Activated CD4-positive, alpha-beta T cell treated with anti-CD3 and anti-CD28 coated beads for 48 hours (primary cell): ENCODE measurements around the gene GJB4.
"Not testable (repeated sequence)": the region's sequence is repeated elsewhere in the genome, so short reads cannot be mapped to it uniquely, and the experiment has no call there.

ENCODE experiments used
- DNase-seq: peaks from one replicate; pipeline ENCODE4 v3.0.0-alpha.2; 2020

The GJB4 gene

DNA sequence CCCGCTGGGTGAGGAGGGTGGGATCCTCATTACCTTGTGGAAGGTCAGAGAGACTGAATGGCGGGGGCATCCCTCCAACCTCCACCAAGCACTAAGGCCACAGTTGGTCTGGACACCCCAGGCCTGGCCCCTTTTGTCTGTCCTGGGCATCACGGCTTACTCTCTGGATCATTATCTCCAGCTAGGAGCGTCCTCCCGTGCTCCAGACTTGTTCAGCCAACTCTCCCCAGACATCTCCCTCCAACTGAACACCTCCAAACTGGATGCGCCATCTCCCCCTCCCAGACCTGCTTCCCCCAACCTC is 11.9 kb upstream of the GJB4 start:
- DNase-seq, result no peak

GRCh38 chr1:34749992-34750391 is 9.5 kb upstream of the GJB4 start:
- DNase-seq, result no peak

- no peak for DNase-seq
Observed at GRCh38 chr1:34750610-34751009, 8.9 kb upstream of the GJB4 start.

DNA sequence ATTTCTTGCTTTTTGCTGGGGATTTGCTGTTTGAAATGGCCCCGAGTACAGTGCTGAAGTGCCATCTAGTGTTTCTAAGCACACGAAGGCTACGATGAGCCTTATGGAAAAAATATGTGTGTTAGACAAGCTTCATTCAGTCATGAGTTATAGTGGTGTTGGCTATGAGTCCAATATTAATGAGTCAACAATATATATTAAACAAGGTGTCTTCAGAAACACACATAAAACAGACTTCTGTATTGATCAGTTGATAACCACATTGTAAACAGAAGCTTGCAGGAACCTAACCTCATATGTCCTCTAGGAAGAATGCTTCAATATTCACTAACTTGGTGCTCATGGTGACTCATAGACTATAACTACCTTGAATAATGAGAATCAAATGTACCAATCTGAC is 6.4 kb upstream of the GJB4 start:
- no peak for DNase-seq

- DNase-seq, result no peak
Observed at GRCh38 chr1:34754964-34755637, 4.4 kb upstream of the GJB4 start, which contains the start of gene GJB5. Gene GJB5 (plus strand): TSS chr1:34755047. CDS start chr1:34757331, 2,284 bp downstream.

DNA sequence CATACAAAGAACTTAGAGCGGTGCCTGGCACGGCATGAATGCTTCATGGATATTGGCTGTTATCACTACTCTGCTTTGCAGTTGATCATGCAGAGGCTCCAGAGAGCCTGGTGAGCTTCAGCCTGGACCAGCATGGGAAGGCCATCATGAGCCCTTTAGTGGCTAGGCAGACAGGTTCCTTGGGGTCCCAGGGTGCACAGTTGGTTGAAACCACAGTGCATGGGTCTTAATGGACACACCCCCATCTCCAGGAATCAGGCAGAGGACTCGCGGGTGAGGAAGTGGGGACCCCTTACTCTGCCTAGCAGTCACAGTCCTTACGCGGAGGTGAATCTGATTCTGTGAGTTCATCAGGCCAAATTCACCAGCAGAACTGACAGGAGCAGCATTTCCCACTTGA is 3.6 kb upstream of the GJB4 start:
- DNase-seq, result no peak

GRCh38 chr1:34757386-34757785 is 2.2 kb upstream of the GJB4 start:
- DNase-seq, result no peak

DNA sequence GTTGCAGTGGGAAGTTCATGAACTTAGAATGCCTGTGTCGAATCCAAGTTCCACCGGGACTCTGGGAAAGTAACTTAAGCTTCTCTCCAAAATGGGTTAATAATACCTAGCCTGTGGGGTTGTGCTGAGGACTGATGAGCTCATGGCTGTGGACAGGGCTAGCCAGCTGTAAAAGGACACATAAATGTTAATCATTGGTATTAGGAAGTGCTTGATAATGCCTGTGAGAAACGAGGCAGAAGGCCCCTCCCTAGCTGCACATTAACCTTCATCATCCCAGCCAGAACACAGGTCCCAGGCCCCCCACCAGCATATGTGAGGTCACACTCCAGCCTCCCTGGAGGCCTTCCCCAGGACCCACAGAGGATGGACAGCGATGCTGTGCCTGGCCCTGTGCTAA is 789 bp upstream of the GJB4 start:
- DNase-seq, result no peak

DNA sequence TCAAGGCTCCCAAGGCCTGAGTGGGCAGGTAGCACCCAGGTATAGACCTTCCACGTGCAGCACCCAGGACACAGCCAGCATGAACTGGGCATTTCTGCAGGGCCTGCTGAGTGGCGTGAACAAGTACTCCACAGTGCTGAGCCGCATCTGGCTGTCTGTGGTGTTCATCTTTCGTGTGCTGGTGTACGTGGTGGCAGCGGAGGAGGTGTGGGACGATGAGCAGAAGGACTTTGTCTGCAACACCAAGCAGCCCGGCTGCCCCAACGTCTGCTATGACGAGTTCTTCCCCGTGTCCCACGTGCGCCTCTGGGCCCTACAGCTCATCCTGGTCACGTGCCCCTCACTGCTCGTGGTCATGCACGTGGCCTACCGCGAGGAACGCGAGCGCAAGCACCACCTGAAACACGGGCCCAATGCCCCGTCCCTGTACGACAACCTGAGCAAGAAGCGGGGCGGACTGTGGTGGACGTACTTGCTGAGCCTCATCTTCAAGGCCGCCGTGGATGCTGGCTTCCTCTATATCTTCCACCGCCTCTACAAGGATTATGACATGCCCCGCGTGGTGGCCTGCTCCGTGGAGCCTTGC is 1.7 kb downstream of the GJB4 start:
- DNase-seq, result no peak

- DNase-seq, result no peak
Observed at GRCh38 chr1:34761776-34762307, 2.3 kb downstream of the GJB4 start.

GRCh38 chr1:34762474-34763141 is 3.1 kb downstream of the GJB4 start:
- DNase-seq, result no peak

- no peak for DNase-seq
Observed at GRCh38 chr1:34763142-34763781, 3.7 kb downstream of the GJB4 start.

- no peak for DNase-seq
Observed at GRCh38 chr1:34768856-34769255, 9.3 kb downstream of the GJB4 start.

DNA sequence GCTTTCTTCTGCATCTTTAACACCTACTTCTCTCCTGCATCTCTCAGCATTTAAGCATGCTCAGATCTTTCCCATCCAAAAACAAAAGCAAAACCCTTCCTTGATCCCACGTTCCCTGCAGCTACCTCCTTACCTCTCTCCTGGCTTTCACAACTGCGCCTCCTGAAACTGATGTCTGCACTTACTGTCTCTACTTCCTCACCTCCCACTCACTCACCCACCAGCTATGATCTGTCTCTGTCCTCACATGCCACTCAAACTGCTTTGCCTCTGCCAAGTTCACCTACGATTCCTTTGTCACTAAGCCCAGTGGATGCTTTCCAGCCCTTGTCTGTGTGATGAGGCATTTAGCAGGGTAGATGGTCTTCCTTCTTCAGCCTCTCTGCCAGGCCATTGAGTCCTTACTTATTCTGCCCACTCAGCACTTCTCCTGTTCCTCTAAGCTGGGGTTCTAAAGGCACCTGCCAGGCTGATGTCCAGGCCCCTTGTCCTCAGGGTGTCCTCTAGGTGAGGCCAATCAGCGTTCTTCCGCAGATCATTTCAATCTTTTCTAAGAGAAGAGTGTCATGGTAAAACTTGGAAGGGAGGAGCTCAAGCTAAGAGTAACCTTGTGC is 11.5 kb downstream of the GJB4 start:
- DNase-seq, result no peak

- DNase-seq, result no peak
Observed at GRCh38 chr1:34771573-34772371, 12.2 kb downstream of the GJB4 start.

GRCh38 chr1:34773114-34773513 is 13.6 kb downstream of the GJB4 start:
- not testable (repeated sequence) for DNase-seq

GRCh38 chr1:34774957-34775356 is 15.4 kb downstream of the GJB4 start:
- DNase-seq, result no peak

- no peak for DNase-seq
Observed at GRCh38 chr1:34776911-34777310, 17.4 kb downstream of the GJB4 start.

GRCh38 chr1:34777519-34778321 is 18.2 kb downstream of the GJB4 start:
- DNase-seq, result no peak

DNA sequence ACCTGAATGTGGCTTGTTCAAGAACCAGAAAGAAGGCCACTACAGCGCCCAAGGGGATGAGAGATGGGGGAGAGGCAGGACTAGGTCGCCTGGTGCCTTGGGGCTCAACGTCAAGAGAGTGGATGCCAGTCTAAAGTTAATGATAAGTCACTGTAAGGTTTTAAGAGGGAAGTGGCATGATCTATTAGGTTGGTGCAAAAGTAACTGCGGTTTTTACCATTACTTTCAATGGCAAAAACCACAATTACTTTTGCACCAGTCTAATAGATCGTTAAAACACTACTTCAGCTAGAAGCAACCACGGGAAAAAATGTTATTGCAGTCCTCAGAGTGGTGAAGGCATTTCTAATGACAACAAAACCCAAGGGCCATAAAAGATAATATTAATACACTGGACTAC is 18.8 kb downstream of the GJB4 start:
- no peak for DNase-seq

GRCh38 chr1:34779005-34779404 is 19.5 kb downstream of the GJB4 start:
- no peak for DNase-seq

- DNase-seq, result no peak
Observed at GRCh38 chr1:34779526-34779925, 20.0 kb downstream of the GJB4 start.
